Activated naive CD4-positive, alpha-beta T cell treated with anti-CD3 and anti-CD28 coated beads, Interleukin-2, amount 50 U/mL, for 72 hours (primary cell): ENCODE data around the gene COX7C. TPM values are rescaled to one million over a fixed set of nuclear protein-coding genes. Genes with fewer than 3 reads are reported as not detected.
"Not testable (repeated sequence)": the region's sequence is repeated elsewhere in the genome, so short reads cannot be mapped to it uniquely, and the experiment has no call there.

Experiments used
- ATAC-seq, 2 donors: fragments of 150-1000 bp; cut with Tn5 transposase; 2 replicates each; pipeline ENCODE4 v1.10.0; 2021; ENCODE audit warnings: mild to moderate bottlenecking in 2 of 2, moderate library complexity in 2 of 2
- DNase-seq, 2 donors: peaks; one replicate each; pipeline ENCODE4 v3.0.0; 2021 to 2022; ENCODE audit warnings: low spot score in 2 of 2
- H3K27ac Mint-ChIP-seq, 2 donors: one replicate each; pipeline ENCODE4 v1.8.0; 2022; ENCODE audit warnings: mild to moderate bottlenecking in 2 of 2, mixed read lengths in 2 of 2
- H3K36me3 Mint-ChIP-seq, 2 donors: one replicate each; pipeline ENCODE4 v1.8.0; 2022; ENCODE audit warnings: mixed read lengths in 2 of 2
- H3K9me3 Mint-ChIP-seq, 2 donors: one replicate each; pipeline ENCODE4 v1.8.0; 2022; ENCODE audit warnings: mixed read lengths in 2 of 2
- total RNA-seq, 2 donors: library from RNA; stranded (reverse); gene quantifications; one replicate each; pipeline ENCODE4 v1.2.3, GENCODE V29; 2022

The COX7C gene
- 100 to 1,000 TPM; 547 to 681 TPM for total RNA-seq

GRCh38 chr5:86617756-86618576 lies at the start of gene COX7C:
TSS of gene COX7C (plus strand) at chr5:86617941. CDS start at chr5:86618056, 115 bp downstream.
- DNase-seq, result peak; percentile 82 to 90
- peak; percentile 99 for ATAC-seq
- Mint-ChIP-seq H3K27ac (peak within 1 kb of the TSS; percentile 98 to 99), H3K36me3 (peaks cover 26 to 49% of the 10 kb centered on the region in 2 donors), H3K9me3 (peaks cover 4 to 5% of the 10 kb centered on the region in 2 donors)

- H3K36me3 Mint-ChIP-seq, DNase-seq, H3K27ac Mint-ChIP-seq, H3K9me3 Mint-ChIP-seq, ATAC-seq: not testable (repeated sequence)
These were observed 48.0 kb upstream of the COX7C start for GRCh38 chr5:86569522-86570426.

- H3K36me3 Mint-ChIP-seq, result no peaks in the 10 kb centered on the region
- H3K9me3 Mint-ChIP-seq, result no peaks in the 10 kb centered on the region
- no peak overlapping the region for H3K27ac Mint-ChIP-seq
- ATAC-seq (no peak), DNase-seq (no peak)
These were observed 47.2 kb upstream of the COX7C start for GRCh38 chr5:86570427-86571083.

- DNase-seq, H3K27ac Mint-ChIP-seq, H3K9me3 Mint-ChIP-seq, ATAC-seq, H3K36me3 Mint-ChIP-seq: not testable (repeated sequence)
These were observed 46.6 kb upstream of the COX7C start for GRCh38 chr5:86571109-86571508.

- no peaks in the 10 kb centered on the region for H3K36me3 Mint-ChIP-seq
- no peaks in the 10 kb centered on the region for H3K9me3 Mint-ChIP-seq
- H3K27ac Mint-ChIP-seq, result no peak overlapping the region
- no peak for ATAC-seq
- DNase-seq, result no peak
These were observed 44.8 kb upstream of the COX7C start for GRCh38 chr5:86572825-86573517.

GRCh38 chr5:86579502-86579901 lies 38.2 kb upstream of the COX7C start:
- peaks cover 0 to 6% of the 10 kb centered on the region in 2 donors for H3K36me3 Mint-ChIP-seq
- ATAC-seq, result no peak
- H3K9me3 Mint-ChIP-seq, result peaks cover 0 to 4% of the 10 kb centered on the region in 2 donors
- H3K27ac Mint-ChIP-seq, result no peak overlapping the region
- DNase-seq, result no peak

- DNase-seq, result no peak
- Mint-ChIP-seq H3K36me3 (peaks cover 0 to under 1% of the 10 kb centered on the region in 2 donors), H3K9me3 (peaks cover 0 to under 1% of the 10 kb centered on the region in 2 donors), H3K27ac (no peak overlapping the region)
- no peak for ATAC-seq
These were observed 21.3 kb upstream of the COX7C start for GRCh38 chr5:86596476-86596875.

GRCh38 chr5:86605881-86606280 lies 11.9 kb upstream of the COX7C start:
- Mint-ChIP-seq H3K9me3 (peaks cover 0 to 4% of the 10 kb centered on the region in 2 donors), H3K36me3 (peaks cover 0 to 4% of the 10 kb centered on the region in 2 donors), H3K27ac (no peak overlapping the region)
- ATAC-seq, result no peak
- no peak for DNase-seq

- Mint-ChIP-seq H3K36me3 (peaks cover 18 to 23% of the 10 kb centered on the region in 2 donors), H3K9me3 (peaks cover 4 to 5% of the 10 kb centered on the region in 2 donors), H3K27ac (no peak overlapping the region)
- DNase-seq, result no peak
- ATAC-seq, result no peak
These were observed 4.3 kb upstream of the COX7C start for GRCh38 chr5:86613455-86613854.

- peak overlapping the region; percentile 98 to 99 for H3K27ac Mint-ChIP-seq
- ATAC-seq, result no peak
- peak in 1 of 2 donors; percentile 2 for DNase-seq
- peaks cover 4 to 5% of the 10 kb centered on the region in 2 donors for H3K9me3 Mint-ChIP-seq
- H3K36me3 Mint-ChIP-seq, result peaks cover 26 to 45% of the 10 kb centered on the region in 2 donors
These were observed 409 bp upstream of the COX7C start for GRCh38 chr5:86617309-86617755.

- Mint-ChIP-seq H3K27ac (peak overlapping the region in 1 of 2 donors; percentile 67), H3K36me3 (peaks cover 11 to 29% of the 10 kb centered on the region in 2 donors), H3K9me3 (no peaks in the 10 kb centered on the region)
- DNase-seq (no peak), ATAC-seq (no peak)
These were observed 6.2 kb downstream of the COX7C start for GRCh38 chr5:86623785-86624483.

GRCh38 chr5:86625148-86625547 lies 7.4 kb downstream of the COX7C start:
- Mint-ChIP-seq H3K27ac (no peak overlapping the region), H3K9me3 (no peaks in the 10 kb centered on the region), H3K36me3 (peaks cover 7 to 25% of the 10 kb centered on the region in 2 donors)
- DNase-seq (no peak), ATAC-seq (no peak)

- Mint-ChIP-seq H3K36me3 (peaks cover 7 to 16% of the 10 kb centered on the region in 2 donors), H3K27ac (no peak overlapping the region), H3K9me3 (no peaks in the 10 kb centered on the region)
- ATAC-seq (no peak), DNase-seq (no peak)
These were observed 8.4 kb downstream of the COX7C start for GRCh38 chr5:86626149-86626548.

GRCh38 chr5:86631165-86631564 lies 13.4 kb downstream of the COX7C start:
- Mint-ChIP-seq H3K27ac (no peak overlapping the region), H3K9me3 (no peaks in the 10 kb centered on the region), H3K36me3 (no peaks in the 10 kb centered on the region)
- ATAC-seq, result no peak
- no peak for DNase-seq

- no peak overlapping the region for H3K27ac Mint-ChIP-seq
- H3K36me3 Mint-ChIP-seq, result no peaks in the 10 kb centered on the region
- DNase-seq (no peak), ATAC-seq (no peak)
- peaks cover 0 to 4% of the 10 kb centered on the region in 2 donors for H3K9me3 Mint-ChIP-seq
These were observed 23.3 kb downstream of the COX7C start for GRCh38 chr5:86640998-86641397.
